Kidney (tissue), 14 donors: ENCODE measurements around the gene MANEA. TPM values are rescaled to one million over a fixed set of nuclear protein-coding genes. Genes with fewer than 3 reads are reported as not detected.

Experiments used
- DNase-seq, 5 donors: peaks; one replicate each; pipeline ENCODE4 v3.0.0-alpha.2; 2013 to 2020
- FAIRE-seq: peaks from 2 replicates; lab custom pipeline; 2012; peaks lifted over from hg19 to GRCh38; lab: Jason Lieb, UNC
- H3K27ac ChIP-seq, 2 donors: one replicate each; pipeline ENCODE4 v1.7.0; 2013; ENCODE audit warnings: low read depth in 2 of 2, low read length in 2 of 2, inconsistent platforms in 1 of 2
- H3K27me3 ChIP-seq: one replicate; pipeline ENCODE4 v1.7.1; 2013; ENCODE audit warnings: low read length, inconsistent platforms; ENCODE audit not compliant: control insufficient read depth, insufficient read depth
- H3K36me3 ChIP-seq, 3 donors: one replicate each; pipeline versions ENCODE4 v1.7.0 to v1.7.1; 2013; ENCODE audit warnings: low read length in 3 of 3, control low read depth in 1 of 3, inconsistent platforms in 1 of 3; ENCODE audit not compliant: insufficient read depth in 3 of 3, control insufficient read depth in 2 of 3
- H3K4me1 ChIP-seq, 3 donors: one replicate each; pipeline versions ENCODE4 v1.7.0 to v1.7.1; 2013; ENCODE audit warnings: low read length in 3 of 3, inconsistent platforms in 1 of 3, low read depth in 1 of 3; ENCODE audit not compliant: control insufficient read depth in 2 of 3, insufficient read depth in 2 of 3
- H3K4me3 ChIP-seq, 3 donors: one replicate each; pipeline versions ENCODE4 v1.7.0 to v1.8.1; 2013; ENCODE audit warnings: low read length in 3 of 3, control low read depth in 1 of 3, inconsistent platforms in 1 of 3
- H3K9ac ChIP-seq, 3 donors: one replicate each; pipeline versions ENCODE4 v1.7.0 to v1.7.1; 2013; ENCODE audit warnings: low read length in 3 of 3, control low read depth in 1 of 3, inconsistent platforms in 1 of 3
- H3K9me3 ChIP-seq, 3 donors: one replicate each; pipeline versions ENCODE4 v1.7.0 to v1.7.1; 2013; ENCODE audit warnings: low read length in 3 of 3, control low read depth in 1 of 3, inconsistent platforms in 1 of 3; ENCODE audit not compliant: control insufficient read depth in 2 of 3, insufficient read depth in 1 of 3
- CTCF ChIP-seq: IDR thresholded peaks from 3 replicates; pipeline ENCODE4 v1.5.1; 2012; ENCODE audit warnings: mild to moderate bottlenecking, moderate library complexity, borderline replicate concordance; ENCODE audit not compliant: insufficient read depth; ENCODE audit errors: extremely low read depth
- intact Hi-C: fragments of 100-400 bp; cut with DNase I; formaldehyde crosslinking; loops from one replicate; pipeline ENCODE4 v1.11.1; 2022
- polyA plus RNA-seq: library from polyadenylated mRNA; stranded (reverse); fragments of 350-450 nt; fragmentation: Illumina TruSeq; extraction: RNeasy Lipid Tissue Mini Kit (QIAGEN cat#74804); gene quantifications from one replicate; pipeline ENCODE4 v1.2.3, GENCODE V29; 2014; ENCODE audit warnings: low read depth, low replicate concordance; ENCODE audit not compliant: insufficient read depth
- total RNA-seq: library from RNA; stranded (reverse); fragmentation: NEBNext Ultra II Directional; extraction: Animal tissue kit (Norgen Biotek cat#: 25700); gene quantifications from one replicate; pipeline ENCODE4 v1.2.1, GENCODE V29; 2021
- donor health status: control.
- donor health status: control.
- donor health status: control.
- donor health status: control.
- donor health status: control.
- donor health status: DM: yes; HTN: yes; CAD: no.
- donor health status: Normal renal cell carcinoma (clear cell type).

Gene MANEA
- total and polyA plus RNA-seq, 2 donors from 2014 or later, result 5.4 to 15.6 TPM

GRCh38 chr6:95572098-95572497 is 5.2 kb upstream of the MANEA start:
- no peaks in the 10 kb centered on the region for H3K9me3 ChIP-seq
- H3K4me3 ChIP-seq, result no peak overlapping the region
- DNase-seq, result no peak

GRCh38 chr6:95574811-95575210 is 2.5 kb upstream of the MANEA start:
- intact Hi-C loops, result no loop called here
- H3K27me3 ChIP-seq, result no peaks in the 10 kb centered on the region
- no peaks in the 10 kb centered on the region for H3K9me3 ChIP-seq
- FAIRE-seq (no peak), DNase-seq (no peak)
- no peak overlapping the region for H3K9ac ChIP-seq
- peaks cover 0 to 7% (median 5%) of the 10 kb centered on the region in 3 donors for H3K4me1 ChIP-seq
- no peak overlapping the region for H3K4me3 ChIP-seq
- no peak overlapping the region for H3K27ac ChIP-seq
- no peaks in the 10 kb centered on the region for H3K36me3 ChIP-seq
- TF ChIP-seq CTCF, result no peak

More at GRCh38 chr6:95572098-95572497, 5.2 kb upstream of the MANEA start:
- no peak overlapping the region for H3K9ac ChIP-seq
- H3K36me3 ChIP-seq, result no peaks in the 10 kb centered on the region
- no peak for TF ChIP-seq CTCF
- H3K27me3 ChIP-seq, result no peaks in the 10 kb centered on the region
- intact Hi-C loops, result no loop called here
- peaks cover 0 to 7% (median 0%) of the 10 kb centered on the region in 3 donors for H3K4me1 ChIP-seq
- H3K27ac ChIP-seq, result no peak overlapping the region
- FAIRE-seq, result no peak

GRCh38 chr6:95576218-95576997 is 927 bp upstream of the MANEA start:
- TF ChIP-seq CTCF, result no peak
- Histone ChIP-seq H3K9me3 (no peaks in the 10 kb centered on the region), H3K9ac (peak overlapping the region; percentile 36 to 97 (median 63)), H3K4me3 (peak overlapping the region; percentile 74 to 99 (median 97)), H3K36me3 (no peaks in the 10 kb centered on the region), H3K27me3 (no peaks in the 10 kb centered on the region), H3K4me1 (peaks cover 0 to 7% (median 5%) of the 10 kb centered on the region in 3 donors), H3K27ac (peak overlapping the region; percentile 79 to 89)
- intact Hi-C loops, result no loop called here
- FAIRE-seq, result no peak
- peak in 2 of 5 donors; percentile 8 to 71 for DNase-seq

- H3K27me3 ChIP-seq, result no peaks in the 10 kb centered on the region
- intact Hi-C loops, result no loop called here
- H3K4me3 ChIP-seq, result peak overlapping the region; percentile 74 to 99 (median 97)
- H3K9ac ChIP-seq, result peak overlapping the region; percentile 36 to 97 (median 63)
- DNase-seq, result peak in 1 of 5 donors; percentile 29
- no peak for TF ChIP-seq CTCF
- no peak for FAIRE-seq
- H3K36me3 ChIP-seq, result no peaks in the 10 kb centered on the region
- no peaks in the 10 kb centered on the region for H3K9me3 ChIP-seq
- H3K4me1 ChIP-seq, result peaks cover 0 to 7% (median 5%) of the 10 kb centered on the region in 3 donors
- H3K27ac ChIP-seq, result peak overlapping the region; percentile 79 to 89
These were observed 384 bp upstream of the MANEA start for GRCh38 chr6:95576998-95577303.
